HG03571 (cell line): ENCODE results near the gene TFE3.
"Not testable (repeated sequence)": the region's sequence is repeated elsewhere in the genome, so short reads cannot be mapped to it uniquely, and the experiment has no call there.

Experiments used
- ATAC-seq: cut with Tn5 transposase; IDR thresholded peaks from one replicate; pipeline ENCODE4 v1.9.1; 2021; ENCODE audit not compliant: unreplicated experiment

Gene TFE3

DNA sequence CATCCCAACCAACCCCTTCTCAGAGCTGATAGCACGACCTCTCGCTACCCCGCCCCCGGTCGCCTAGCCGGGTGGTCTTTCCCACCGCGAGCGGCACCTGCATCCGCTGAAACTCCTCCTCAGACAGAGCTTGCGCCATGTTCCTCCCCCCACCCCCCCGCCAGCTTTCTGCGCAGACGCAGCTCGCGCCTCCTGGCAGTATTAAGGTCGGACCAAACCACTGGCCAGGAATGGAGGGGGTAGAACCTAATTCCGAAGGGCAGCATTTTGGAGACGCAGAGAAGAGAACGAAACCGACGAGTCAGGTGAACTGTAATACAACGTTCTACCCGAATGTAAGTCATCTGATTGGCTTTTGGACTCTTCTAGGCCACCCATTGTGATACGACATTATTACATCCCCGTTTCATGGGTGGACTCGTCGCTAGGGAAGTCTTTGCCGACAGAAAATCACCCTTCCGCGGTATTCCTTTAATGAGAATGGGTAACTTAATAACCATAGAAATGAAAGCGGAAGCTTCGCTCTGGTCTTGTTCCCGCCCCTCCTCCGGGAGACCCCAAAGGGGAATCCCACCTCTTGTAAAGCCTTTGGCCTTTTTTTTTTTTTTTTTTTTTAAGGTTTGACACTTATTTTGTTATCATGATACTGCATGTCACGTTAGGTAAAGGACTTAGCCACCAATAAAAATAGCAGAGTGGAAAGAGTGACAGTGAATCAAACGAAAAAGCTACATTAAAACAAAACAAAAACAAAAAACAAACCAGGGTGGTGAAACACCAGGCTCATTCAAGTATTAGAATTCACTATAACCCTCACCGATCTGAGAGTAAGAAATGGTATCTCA lies 40.8 kb downstream of the TFE3 start, which contains the start of gene GRIPAP1:
TSS of gene GRIPAP1 (minus strand) at position 174 of the 845 bp plus-strand sequence. CDS start at position 139, 35 bp downstream.
- ATAC-seq = peak; percentile 68

DNA sequence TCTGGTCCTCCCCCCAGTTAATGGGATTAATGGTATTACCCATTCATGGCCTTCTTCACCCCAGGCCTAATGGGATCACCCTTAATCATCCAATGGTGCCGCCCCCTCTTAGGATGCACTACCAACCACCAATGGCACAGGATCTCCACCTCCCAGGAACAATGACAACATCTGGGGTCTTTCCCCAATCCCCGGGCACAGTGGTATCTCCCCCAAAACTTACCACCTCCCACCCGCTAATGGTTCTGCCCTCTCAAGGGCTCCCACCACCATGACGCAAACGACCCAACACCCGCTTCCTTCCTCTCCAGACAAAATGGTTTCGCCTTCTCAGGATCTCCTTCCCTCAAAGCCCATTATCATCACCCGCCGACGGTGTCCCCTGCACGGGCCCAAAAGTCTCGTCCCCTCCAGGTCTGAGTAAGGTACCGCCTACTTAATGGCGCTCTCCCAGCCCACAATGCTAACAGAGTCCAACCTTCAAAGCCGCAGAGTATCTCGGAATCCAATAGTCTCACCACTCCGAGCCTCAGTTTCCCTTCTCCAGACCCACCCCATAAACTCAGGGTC lies 41.6 kb downstream of the TFE3 start:
- peak; percentile 24 for ATAC-seq

DNA sequence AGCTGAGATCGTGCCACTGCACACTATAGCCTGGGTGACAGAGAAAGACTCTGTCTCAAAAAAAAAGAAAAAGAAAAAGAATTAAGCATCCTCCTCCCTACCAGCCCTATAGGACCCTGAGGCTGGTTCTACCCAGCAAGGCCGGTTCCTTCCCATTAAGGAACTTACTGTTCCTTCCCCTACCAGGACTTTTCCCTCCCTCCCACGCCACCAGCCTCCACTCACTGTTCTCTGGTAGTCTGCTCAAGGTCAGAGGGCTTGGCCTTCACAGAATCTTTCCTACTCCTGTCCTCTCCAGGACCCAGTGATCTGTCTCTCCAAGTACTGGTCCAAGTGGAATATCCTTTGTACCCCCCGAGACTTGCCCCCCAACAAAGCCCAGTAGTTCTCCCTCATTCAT lies 42.5 kb downstream of the TFE3 start:
- ATAC-seq = no peak

DNA sequence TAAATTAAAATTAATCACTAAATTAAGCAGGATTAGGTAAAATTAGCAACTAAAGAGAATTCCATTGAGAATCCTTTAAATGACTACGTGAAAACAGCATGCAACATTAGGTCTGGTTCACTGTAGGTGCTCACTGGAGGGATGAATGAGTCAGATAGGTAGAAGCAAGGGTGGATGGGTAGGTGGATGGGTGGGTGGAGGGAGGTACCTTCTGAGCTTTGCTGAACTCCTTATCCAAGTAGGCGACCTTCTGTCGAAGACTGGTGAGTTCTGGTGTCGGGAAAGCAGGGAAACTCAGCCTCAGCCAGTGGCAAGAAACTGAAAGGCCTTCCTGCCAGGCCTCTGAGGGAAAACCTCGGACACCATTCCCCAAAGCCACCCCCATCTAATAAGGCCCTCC lies 44.1 kb downstream of the TFE3 start:
- no peak for ATAC-seq

GRCh38 chrX:48998391-48998790 lies 44.8 kb downstream of the TFE3 start:
- ATAC-seq = no peak

- ATAC-seq = no peak
Observed at GRCh38 chrX:48997865-48998264, 45.3 kb downstream of the TFE3 start.

DNA sequence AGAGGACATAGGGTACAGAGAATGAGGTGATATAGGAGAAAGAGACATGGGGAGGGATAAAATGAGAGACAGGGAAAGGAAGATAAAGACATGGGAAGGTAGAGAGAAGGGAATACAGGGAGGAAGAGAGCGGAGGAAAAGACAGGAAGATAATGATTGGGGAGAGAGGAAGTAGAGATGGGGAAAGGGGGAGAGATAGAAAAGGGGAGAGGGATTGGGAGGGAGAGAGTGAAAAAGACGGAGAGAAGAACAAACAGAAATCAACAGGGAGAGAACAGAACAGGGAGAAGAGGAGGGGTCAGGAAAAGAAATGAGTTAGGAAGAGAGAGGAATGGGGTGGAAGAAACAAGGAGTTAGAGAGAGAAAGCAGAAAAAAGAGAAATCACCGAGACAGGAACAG lies 45.7 kb downstream of the TFE3 start:
- no peak for ATAC-seq

- ATAC-seq = no peak
Observed at GRCh38 chrX:48996969-48997368, 46.2 kb downstream of the TFE3 start.

DNA sequence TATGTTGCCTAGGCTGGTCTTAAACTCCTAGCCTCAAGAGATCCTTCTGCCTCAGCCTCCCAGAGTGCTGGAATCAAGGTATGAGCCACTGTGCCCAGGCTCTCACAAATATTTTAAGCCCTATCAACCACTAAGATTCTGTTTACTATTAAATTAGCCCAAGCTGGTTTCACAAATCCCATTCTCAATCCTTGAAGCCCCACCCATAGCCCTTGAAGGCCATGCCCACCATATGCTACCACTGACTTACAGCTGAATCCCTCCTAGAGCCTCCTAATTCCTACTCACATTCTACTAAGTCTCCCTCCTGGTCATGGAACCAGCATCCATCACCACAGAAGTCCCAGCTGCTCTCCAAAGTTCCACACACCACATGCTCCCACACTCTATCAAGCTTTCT lies 50.8 kb downstream of the TFE3 start:
- no peak for ATAC-seq

DNA sequence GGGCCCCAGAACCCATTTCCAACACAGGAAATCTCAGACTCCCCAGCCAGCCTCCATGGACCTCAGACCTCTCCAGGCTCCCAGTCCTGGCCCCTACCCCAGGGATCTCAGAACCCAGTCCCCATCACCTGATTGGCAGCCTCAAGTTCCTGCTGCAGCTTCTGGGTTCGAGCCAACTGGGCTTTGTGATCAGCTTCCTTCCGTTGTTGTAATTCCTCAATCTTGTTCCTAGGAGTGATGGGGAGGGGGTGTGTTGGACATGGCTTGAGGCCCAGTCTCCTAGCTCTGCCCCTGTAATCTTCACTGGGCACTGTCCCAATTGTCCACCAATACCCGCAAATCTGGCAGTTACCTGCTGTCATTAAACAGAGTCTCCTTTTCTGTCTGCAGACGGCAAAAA lies 53.7 kb downstream of the TFE3 start:
- no peak for ATAC-seq

DNA sequence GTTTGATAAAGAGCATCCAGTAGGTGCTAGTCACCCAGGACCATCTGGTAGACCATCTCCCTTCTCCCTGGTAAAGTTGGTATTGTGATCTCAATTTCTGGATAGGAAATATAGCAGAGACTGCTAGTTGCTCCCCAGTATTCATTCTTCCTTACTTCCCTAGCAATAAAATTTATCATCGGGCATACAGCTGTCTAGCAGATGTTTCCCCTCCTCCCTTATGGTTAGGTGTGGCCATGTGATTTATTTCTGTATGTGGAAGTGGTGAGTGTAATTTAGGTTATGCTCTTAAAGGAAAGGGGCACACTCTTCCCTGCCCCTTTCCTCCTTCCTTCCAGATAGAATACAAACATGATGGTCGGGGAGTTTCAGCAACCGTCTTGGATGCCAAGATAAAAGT lies 59.3 kb downstream of the TFE3 start:
- ATAC-seq = no peak

- no peak for ATAC-seq
Observed at GRCh38 chrX:48983081-48983480, 60.1 kb downstream of the TFE3 start.

GRCh38 chrX:48981178-48981577 lies 62.0 kb downstream of the TFE3 start:
- ATAC-seq = no peak

GRCh38 chrX:48980341-48980740 lies 62.8 kb downstream of the TFE3 start:
- ATAC-seq = not testable (repeated sequence)
